GM23338 (cell line): ENCODE results near the gene IRX5. TPM values are rescaled to one million over a fixed set of nuclear protein-coding genes. Genes with fewer than 3 reads are reported as not detected.

Experiments used
- ATAC-seq: fragments of 200-7000 bp; cut with Tn5 transposase; 3 replicates; pipeline ENCODE4 v1.9.1; 2020
- DNase-seq: peaks from one replicate; pipeline ENCODE4 v3.0.0-alpha.2; 2015; ENCODE audit warnings: low spot score
- H2AFZ ChIP-seq: fragments of 200-600 bp; sonication (generic); 2 replicates; pipeline ENCODE4 v1.8.0; 2016; ENCODE audit warnings: antibody characterized with exemption, mild to moderate bottlenecking, moderate library complexity
- H3F3A ChIP-seq: fragments of 200-600 bp; sonication (generic); replicated peaks from 2 replicates; pipeline ENCODE4 v1.8.0; 2017; ENCODE audit warnings: antibody characterized with exemption, mixed run types, low read depth
- H3K27ac ChIP-seq: fragments of 200-600 bp; sonication (generic); 2 replicates; pipeline ENCODE4 v1.6.1; 2016; ENCODE audit warnings: low read depth
- H3K27me3 ChIP-seq: fragments of 200-600 bp; sonication (generic); 2 replicates; pipeline ENCODE4 v1.8.0; 2016; ENCODE audit warnings: mild to moderate bottlenecking, mixed run types, moderate library complexity; ENCODE audit not compliant: insufficient read depth
- H3K36me3 ChIP-seq: fragments of 200-600 bp; sonication (generic); 2 replicates; pipeline ENCODE4 v1.8.0; 2016; ENCODE audit warnings: mild to moderate bottlenecking; ENCODE audit not compliant: insufficient read depth
- H3K4me1 ChIP-seq: fragments of 200-600 bp; sonication (generic); 2 replicates; pipeline ENCODE4 v1.8.0; 2016; ENCODE audit warnings: mild to moderate bottlenecking, moderate library complexity; ENCODE audit not compliant: insufficient read depth
- H3K4me2 ChIP-seq: fragments of 200-600 bp; sonication (generic); 2 replicates; pipeline ENCODE4 v1.7.1; 2017; ENCODE audit warnings: mixed run types
- H3K4me3 ChIP-seq: fragments of 200-600 bp; sonication (generic); 2 replicates; pipeline ENCODE4 v1.6.1; 2016; ENCODE audit warnings: mixed run types
- H3K79me2 ChIP-seq: fragments of 200-600 bp; sonication (generic); replicated peaks from 2 replicates; pipeline ENCODE4 v1.8.0; 2017; ENCODE audit warnings: mild to moderate bottlenecking; ENCODE audit not compliant: insufficient read depth
- H3K9me2 ChIP-seq: fragments of 200-600 bp; sonication (generic); 2 replicates; pipeline ENCODE4 v1.8.0; 2017; ENCODE audit not compliant: insufficient read depth
- H4K20me1 ChIP-seq: fragments of 200-600 bp; sonication (generic); replicated peaks from 2 replicates; pipeline ENCODE4 v1.8.0; 2017; ENCODE audit warnings: mild to moderate bottlenecking; ENCODE audit not compliant: insufficient read depth
- H3K27ac Mint-ChIP-seq: 2 replicates; pipeline ENCODE4 v1.8.0; 2020; ENCODE audit warnings: inconsistent platforms, mild to moderate bottlenecking, moderate library complexity, mixed read lengths
- H3K27me3 Mint-ChIP-seq: 3 replicates; pipeline ENCODE4 v1.8.0; 2022; ENCODE audit warnings: low read depth, mild to moderate bottlenecking, moderate library complexity, mixed read lengths, inconsistent platforms; ENCODE audit not compliant: insufficient read depth, poor library complexity
- H3K36me3 Mint-ChIP-seq: 3 replicates; pipeline ENCODE4 v1.8.0; 2021; ENCODE audit warnings: low read depth, mild to moderate bottlenecking, inconsistent platforms, moderate library complexity, mixed read lengths
- H3K4me1 Mint-ChIP-seq: 3 replicates; pipeline ENCODE4 v1.8.0; 2020; ENCODE audit warnings: mild to moderate bottlenecking, inconsistent platforms, mixed read lengths
- H3K4me3 Mint-ChIP-seq: 3 replicates; pipeline ENCODE4 v1.8.0; 2021; ENCODE audit warnings: moderate library complexity, mild to moderate bottlenecking, inconsistent platforms, mixed read lengths
- H3K9me3 Mint-ChIP-seq: 3 replicates; pipeline ENCODE4 v1.8.0; 2020; ENCODE audit warnings: moderate library complexity, mild to moderate bottlenecking, inconsistent platforms, mixed read lengths
- CREB1 ChIP-seq: fragments of 250-450 bp; sonication (Bioruptor Pico); IDR thresholded peaks from 2 replicates; pipeline ENCODE4 v1.5.0; 2020; ENCODE audit warnings: low read depth, mild to moderate bottlenecking, moderate library complexity
- EZH2 ChIP-seq: fragments of 200-600 bp; sonication (generic); IDR thresholded peaks from one replicate; pipeline ENCODE4 v1.8.0; 2017; ENCODE audit warnings: antibody characterized with exemption, mild to moderate bottlenecking, low read depth; ENCODE audit not compliant: unreplicated experiment
- EZH2phosphoT487 ChIP-seq: fragments of 200-600 bp; sonication (generic); IDR thresholded peaks from one replicate; pipeline ENCODE4 v1.8.1; 2018; ENCODE audit warnings: antibody characterized with exemption; ENCODE audit not compliant: unreplicated experiment
- JUNB ChIP-seq: IDR thresholded peaks from one replicate; pipeline ENCODE4 v1.6.1; 2016; ENCODE audit warnings: antibody characterized with exemption; ENCODE audit not compliant: unreplicated experiment
- NANOG ChIP-seq: IDR thresholded peaks from 2 replicates; pipeline ENCODE4 v1.6.1; 2016; ENCODE audit warnings: antibody characterized with exemption, borderline replicate concordance
- POLR2AphosphoS5 ChIP-seq: IDR thresholded peaks from 2 replicates; pipeline ENCODE4 v1.6.1; 2016; ENCODE audit warnings: antibody characterized with exemption, low read depth
- REST ChIP-seq: IDR thresholded peaks from one replicate; pipeline ENCODE4 v1.6.1; 2018; ENCODE audit warnings: antibody characterized with exemption; ENCODE audit not compliant: unreplicated experiment
- STAT1 ChIP-seq: IDR thresholded peaks from one replicate; pipeline ENCODE4 v1.6.1; 2016; ENCODE audit warnings: antibody characterized with exemption; ENCODE audit not compliant: unreplicated experiment
- ZNF114 ChIP-seq: fragments of 250-450 bp; sonication (Bioruptor Pico); IDR thresholded peaks from 2 replicates; pipeline ENCODE4 v1.5.0; 2020; ENCODE audit warnings: mild to moderate bottlenecking, moderate library complexity
- ZNF331 ChIP-seq: fragments of 250-450 bp; sonication (Bioruptor Pico); IDR thresholded peaks from 2 replicates; pipeline ENCODE4 v1.5.0; 2020; ENCODE audit warnings: low read depth, mild to moderate bottlenecking, moderate library complexity
- ZNF462 ChIP-seq: fragments of 250-450 bp; sonication (Bioruptor Pico); IDR thresholded peaks from 2 replicates; pipeline ENCODE4 v1.5.0; 2020; ENCODE audit warnings: mild to moderate bottlenecking, moderate library complexity
- polyA plus RNA-seq: library from polyadenylated mRNA; unstranded; fragments of >200 nt; fragmentation: Nextera tagmentation; extraction: Ambion mirVana; gene quantifications from 2 replicates; pipeline ENCODE4 v1.2.1, GENCODE V29; 2016
- total RNA-seq: library from RNA; depleted of rRNA; stranded (reverse); fragments of >200 nt; shearing (Covaris generic); gene quantifications from 2 replicates; pipeline ENCODE4 v1.2.3, GENCODE V29; 2014
- TF ChIP-seq, protein P1 (sequence below): IDR thresholded peaks from 2 replicates; pipeline ENCODE4 v1.6.1; 2016; ENCODE audit warnings: antibody characterized with exemption
- TF ChIP-seq, protein P2 (sequence below), 2 experiments: fragments of 200-600 bp in 1 of 2; sonication (generic) in 1 of 2; conservative IDR thresholded peaks; 2 replicates each; pipeline versions ENCODE4 v1.5.1 to v1.6.1; 2016 to 2017; ENCODE audit warnings: antibody characterized with exemption in 2 of 2, low read depth in 2 of 2, mild to moderate bottlenecking in 2 of 2, moderate library complexity in 1 of 2

IRX5 gene
- total and polyA plus RNA-seq, 2 experiments from 2014 or later, result 0.07 to 0.39 TPM

GRCh38 chr16:54883358-54883757 is 47.3 kb upstream of the IRX5 start:
- Mint-ChIP-seq H3K9me3 (peaks cover 6% of the 10 kb centered on the region; the same call in 1 of the 3 replicates), H3K4me1 (no peaks in the 10 kb centered on the region), H3K27ac (no peak overlapping the region), H3K4me3 (no peak overlapping the region), H3K36me3 (no peaks in the 10 kb centered on the region; the same call in 1 of the 3 replicates), H3K27me3 (peaks cover 3% of the 10 kb centered on the region)
- DNase-seq, result no peak
- no peaks in the 10 kb centered on the region for H3K79me2 ChIP-seq
- H3K9me2 ChIP-seq, result 0 out of 2 replicates have a peak, but pooled peaks cover 2% of the 10 kb centered on the region
- no peak overlapping the region for H3K27ac ChIP-seq
- no peak overlapping the region for H3K4me2 ChIP-seq
- no peak overlapping the region for H2AFZ ChIP-seq
- H3K4me3 ChIP-seq, result no peak overlapping the region
- no peaks in the 10 kb centered on the region for H3K4me1 ChIP-seq
- no peaks in the 10 kb centered on the region for H3K27me3 ChIP-seq
- no peaks in the 10 kb centered on the region for H4K20me1 ChIP-seq
- H3K36me3 ChIP-seq, result no peaks in the 10 kb centered on the region
- ATAC-seq, result no peak
- TF ChIP-seq, protein P1, sequence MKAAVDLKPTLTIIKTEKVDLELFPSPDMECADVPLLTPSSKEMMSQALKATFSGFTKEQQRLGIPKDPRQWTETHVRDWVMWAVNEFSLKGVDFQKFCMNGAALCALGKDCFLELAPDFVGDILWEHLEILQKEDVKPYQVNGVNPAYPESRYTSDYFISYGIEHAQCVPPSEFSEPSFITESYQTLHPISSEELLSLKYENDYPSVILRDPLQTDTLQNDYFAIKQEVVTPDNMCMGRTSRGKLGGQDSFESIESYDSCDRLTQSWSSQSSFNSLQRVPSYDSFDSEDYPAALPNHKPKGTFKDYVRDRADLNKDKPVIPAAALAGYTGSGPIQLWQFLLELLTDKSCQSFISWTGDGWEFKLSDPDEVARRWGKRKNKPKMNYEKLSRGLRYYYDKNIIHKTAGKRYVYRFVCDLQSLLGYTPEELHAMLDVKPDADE, result no peak
- TF ChIP-seq STAT1 (no peak), POLR2AphosphoS5 (no peak), EZH2 (no peak), NANOG (no peak), REST (no peak), EZH2phosphoT487 (no peak), JUNB (no peak), ZNF114 (CRISPR knock-in tag) (no peak), ZNF331 (CRISPR knock-in tag) (no peak), ZNF462 (CRISPR knock-in tag) (no peak), CREB1 (CRISPR knock-in tag) (no peak)
- TF ChIP-seq, protein P2, sequence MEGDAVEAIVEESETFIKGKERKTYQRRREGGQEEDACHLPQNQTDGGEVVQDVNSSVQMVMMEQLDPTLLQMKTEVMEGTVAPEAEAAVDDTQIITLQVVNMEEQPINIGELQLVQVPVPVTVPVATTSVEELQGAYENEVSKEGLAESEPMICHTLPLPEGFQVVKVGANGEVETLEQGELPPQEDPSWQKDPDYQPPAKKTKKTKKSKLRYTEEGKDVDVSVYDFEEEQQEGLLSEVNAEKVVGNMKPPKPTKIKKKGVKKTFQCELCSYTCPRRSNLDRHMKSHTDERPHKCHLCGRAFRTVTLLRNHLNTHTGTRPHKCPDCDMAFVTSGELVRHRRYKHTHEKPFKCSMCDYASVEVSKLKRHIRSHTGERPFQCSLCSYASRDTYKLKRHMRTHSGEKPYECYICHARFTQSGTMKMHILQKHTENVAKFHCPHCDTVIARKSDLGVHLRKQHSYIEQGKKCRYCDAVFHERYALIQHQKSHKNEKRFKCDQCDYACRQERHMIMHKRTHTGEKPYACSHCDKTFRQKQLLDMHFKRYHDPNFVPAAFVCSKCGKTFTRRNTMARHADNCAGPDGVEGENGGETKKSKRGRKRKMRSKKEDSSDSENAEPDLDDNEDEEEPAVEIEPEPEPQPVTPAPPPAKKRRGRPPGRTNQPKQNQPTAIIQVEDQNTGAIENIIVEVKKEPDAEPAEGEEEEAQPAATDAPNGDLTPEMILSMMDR (conservative IDR thresholded peaks at IDR 0.05; ENCODE audit: low read depth in 2 of 2), result no peak
- H3F3A ChIP-seq, result no peaks in the 10 kb centered on the region
